Renal cortex interstitium (tissue), 11 donors: ENCODE data around the gene PTPN14. TPM values are rescaled to one million over a fixed set of nuclear protein-coding genes. Genes with fewer than 3 reads are reported as not detected.

ENCODE experiments used
- DNase-seq, 11 donors: peaks; one replicate each; pipeline ENCODE4 v3.0.0-alpha.2; 2013; ENCODE audit warnings: low read depth in 9 of 11, low spot score in 4 of 11; ENCODE audit errors: extremely low read depth in 1 of 11
- polyA plus RNA-seq, 3 donors: library from polyadenylated mRNA; unstranded; fragments of 120-200 nt; gene quantifications; one replicate each; pipeline ENCODE4 v1.2.1, GENCODE V29; 2013; ENCODE audit not compliant: insufficient read length in 3 of 3

The PTPN14 gene
- polyA plus RNA-seq, 3 donors: 39.7 to 45.4 (median 43.5) TPM

DNA sequence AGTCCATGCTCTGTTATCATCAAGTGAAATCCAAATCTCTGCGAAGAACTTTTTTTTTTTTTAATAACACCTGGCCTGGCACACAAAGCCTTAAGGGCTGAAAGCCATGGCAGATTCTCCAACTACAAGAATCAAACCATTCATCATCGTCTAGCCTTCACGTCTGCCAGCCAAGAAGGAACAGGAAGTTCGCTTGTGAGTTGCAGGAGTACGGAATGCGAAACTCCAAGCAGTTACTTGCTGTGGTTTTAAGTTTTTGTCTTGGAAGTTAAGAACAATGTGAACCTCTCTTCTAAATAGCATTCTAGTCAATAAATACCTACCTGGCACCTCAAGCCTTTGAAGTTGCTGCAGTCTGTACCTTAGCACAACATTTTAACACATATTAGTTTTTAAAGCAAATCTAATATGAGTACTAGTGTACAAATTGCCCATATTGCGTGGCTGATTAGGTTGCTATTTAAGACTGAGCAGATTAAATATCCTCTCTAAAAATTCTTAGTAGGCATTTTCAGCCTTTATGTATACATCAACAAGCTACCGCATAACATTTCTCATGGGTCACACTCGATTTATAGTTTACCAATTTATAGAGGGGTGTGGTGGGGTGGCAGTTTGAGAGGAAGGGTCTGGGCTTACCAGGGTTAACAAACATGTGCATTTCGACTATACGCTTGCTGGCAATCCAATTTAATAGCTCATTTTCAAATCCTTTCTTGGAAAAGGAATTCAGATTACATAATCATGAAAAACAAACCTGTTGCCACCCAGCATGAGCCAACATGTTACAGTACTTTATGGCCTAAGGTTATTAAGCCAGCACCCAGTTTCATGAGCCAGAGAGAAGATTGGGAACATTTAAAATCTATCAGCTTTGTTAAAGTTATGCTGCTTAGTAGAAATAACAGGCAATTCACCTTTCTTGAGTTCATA is 22.2 kb upstream of the PTPN14 start:
- DNase-seq: no peak

DNA sequence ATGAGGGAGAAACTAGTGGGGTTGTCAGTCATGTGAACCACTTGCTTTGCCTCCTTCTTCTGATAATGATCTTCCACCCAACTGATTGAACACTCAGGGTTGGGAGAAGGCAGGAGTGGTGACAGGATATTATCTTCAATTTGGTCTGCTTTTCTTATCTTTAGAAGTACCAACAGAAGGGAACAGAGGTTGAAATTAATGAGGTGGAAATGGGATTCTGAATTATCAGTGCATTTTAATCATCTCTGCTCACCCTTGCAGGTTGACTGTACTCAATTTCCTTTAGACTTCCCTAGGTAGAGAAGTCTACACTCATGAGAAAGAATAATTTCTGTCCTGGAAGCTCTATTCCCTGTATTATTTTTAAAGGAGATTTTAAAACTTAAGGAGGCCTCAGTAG is 19.9 kb upstream of the PTPN14 start:
- DNase-seq: no peak

DNA sequence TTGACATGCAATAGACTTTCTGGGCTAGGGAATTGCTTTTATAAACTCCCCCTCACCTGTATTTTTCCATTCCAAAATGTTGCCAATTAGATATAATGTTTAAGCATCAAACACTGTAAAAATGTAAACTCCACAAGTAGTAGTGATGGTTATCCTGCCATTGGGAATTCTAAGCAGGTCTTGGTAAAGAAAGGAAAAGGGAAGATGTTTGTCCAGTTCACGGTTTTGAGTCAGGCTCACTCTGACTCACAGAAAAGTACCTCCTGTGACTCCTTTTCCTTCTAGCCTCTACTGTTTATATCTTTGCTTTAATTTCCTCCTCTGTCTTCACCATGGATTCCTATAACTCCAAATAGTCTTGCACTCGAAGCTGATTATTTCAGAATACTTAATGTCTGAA is 19.0 kb upstream of the PTPN14 start:
- no peak for DNase-seq

DNA sequence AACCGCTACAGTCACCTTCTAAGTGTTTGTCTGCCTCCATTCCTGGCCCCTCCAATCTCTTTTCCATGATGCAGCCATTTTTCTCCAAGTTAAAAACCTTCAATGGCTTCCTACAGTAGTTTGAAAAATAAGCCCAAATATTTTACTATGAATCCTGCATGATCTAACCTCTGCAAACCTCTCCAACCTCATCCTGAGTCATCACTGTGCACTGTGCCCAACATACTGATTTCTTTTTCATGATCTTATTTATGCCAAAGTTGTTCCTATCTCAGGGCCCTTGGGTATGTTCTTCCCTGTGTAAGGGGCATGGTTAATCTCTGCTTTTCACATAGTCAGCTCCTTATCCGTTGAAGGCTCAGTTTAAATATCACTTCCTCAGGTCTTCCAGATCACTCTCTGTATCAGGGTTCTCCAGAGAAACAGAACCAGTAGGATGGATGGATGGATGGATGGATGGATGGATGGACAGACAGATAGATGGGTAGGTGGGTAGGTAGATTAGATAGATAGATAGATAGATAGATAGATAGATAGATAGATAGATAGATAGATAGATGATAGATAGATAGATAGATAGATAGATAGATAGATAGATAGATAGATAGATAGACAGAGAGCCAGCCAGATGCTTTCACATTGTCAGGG is 18.1 kb upstream of the PTPN14 start:
- no peak for DNase-seq

DNA sequence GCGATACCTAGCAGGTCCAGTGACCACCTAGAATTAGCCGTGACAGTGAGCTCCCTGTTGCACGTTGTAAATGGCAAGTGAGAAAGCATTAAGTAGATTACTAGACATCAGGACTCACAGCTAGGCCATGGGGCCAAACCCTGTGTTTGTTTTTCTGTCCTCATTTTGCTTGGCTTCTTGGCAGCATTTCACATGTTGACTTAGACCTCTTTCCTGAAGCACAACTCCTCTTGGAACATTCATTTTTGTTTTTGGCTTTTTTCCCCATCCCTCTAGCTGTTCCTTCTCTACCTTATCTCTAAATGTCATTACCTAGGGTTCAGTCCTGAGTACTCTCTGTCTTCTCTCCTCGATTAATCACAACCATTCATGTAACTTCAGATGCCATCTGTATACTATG is 16.9 kb upstream of the PTPN14 start:
- DNase-seq: no peak

DNA sequence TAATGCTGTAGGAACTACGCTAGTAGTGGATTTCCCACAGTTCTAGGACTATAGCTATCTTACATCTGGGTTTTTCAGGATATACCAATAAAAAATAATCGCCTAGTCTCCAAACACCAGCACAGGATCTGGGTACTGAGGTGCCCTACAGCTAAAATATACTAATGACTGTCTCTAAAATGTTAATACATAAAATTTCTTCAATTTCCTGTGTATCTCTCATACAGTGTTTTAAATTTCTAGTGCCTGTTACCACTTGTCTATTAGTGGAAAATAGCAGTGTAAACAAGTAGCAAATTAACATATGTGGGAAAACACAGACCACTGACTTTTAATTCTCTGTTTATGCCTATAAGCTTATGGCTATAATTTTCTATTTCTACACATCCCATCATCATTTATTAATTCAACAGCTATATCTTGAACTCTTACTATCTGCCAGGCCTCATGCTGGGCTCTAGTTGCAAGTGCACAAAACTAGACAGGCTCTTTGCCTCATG is 16.1 kb upstream of the PTPN14 start:
- no peak for DNase-seq

DNA sequence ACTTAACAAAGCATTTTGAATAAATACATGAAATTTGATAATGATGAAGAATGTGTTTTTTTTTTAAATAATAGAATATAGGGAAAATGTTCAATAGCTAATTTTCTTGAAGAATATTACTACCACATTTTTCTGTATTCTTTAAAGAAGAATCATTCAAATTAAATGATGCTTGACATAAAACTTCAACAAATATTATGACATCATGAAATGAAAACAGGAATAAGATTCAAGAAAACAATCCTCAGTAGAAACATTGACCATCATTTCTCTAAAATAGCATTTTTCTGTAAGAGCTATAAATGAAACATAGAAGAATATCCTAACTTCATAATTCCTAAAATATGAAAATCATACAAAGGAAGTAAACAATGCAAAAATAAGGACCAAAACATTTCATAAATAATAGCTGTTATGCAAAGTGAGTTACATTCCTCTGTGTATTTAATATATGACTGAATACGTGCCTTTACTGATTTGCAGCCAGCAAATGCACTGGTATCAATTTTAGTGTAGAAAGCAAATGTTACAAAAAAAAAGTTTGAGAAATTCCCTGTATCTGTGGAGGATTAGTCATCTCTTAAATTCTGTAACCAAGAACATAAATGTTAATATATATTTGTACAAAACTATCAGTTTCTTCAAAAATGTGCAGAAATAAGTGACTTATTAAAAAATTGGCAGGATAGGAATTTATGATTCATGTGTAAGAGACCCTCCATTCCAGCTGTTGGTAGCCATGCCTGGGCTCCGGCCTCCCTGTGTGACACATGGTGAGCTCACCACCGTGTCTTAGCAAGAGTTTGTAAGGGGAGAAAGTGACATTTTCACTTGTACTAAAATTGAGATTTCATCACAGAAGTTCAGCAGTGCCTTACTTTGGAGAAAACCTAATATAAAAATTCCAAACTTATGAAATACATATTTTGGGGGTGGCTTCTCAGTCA is 15.0 kb upstream of the PTPN14 start:
- no peak for DNase-seq

DNA sequence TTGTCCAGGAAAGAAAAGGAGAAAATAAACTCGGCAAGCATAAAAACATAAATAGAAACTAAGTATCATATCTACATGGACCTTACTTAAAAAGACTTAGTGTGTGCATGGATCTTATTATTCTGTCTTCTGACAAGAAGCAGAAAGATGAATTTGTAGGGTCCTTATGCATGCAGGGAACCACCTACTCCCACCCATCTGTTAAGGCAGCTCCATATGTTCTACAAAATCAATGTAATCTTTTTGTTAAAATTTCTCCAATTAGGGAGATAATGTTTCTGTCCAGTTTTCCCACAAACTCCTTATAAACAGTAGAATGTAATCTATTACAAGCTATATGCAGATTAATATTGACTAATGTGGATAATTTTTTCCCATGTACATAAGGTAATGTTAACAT is 13.9 kb upstream of the PTPN14 start:
- DNase-seq: no peak

DNA sequence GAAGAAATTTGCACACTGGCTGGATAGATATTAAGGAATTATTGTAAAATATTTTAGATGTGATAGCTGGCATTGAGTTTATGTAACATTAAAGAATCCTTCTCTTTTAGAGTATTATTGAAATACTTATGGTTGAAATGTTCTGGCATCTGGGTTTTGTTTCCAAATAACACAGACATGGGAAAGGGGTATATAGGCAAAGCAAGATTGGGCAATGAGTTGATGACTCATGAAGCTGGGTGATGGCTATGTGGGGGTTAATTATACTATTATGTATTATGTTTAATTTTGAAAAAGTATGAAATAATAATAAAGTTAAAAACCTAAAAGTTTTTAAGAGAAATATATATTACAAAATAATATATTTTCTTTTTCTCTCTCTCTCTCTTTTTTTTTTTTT is 12.5 kb upstream of the PTPN14 start:
- DNase-seq: no peak

DNA sequence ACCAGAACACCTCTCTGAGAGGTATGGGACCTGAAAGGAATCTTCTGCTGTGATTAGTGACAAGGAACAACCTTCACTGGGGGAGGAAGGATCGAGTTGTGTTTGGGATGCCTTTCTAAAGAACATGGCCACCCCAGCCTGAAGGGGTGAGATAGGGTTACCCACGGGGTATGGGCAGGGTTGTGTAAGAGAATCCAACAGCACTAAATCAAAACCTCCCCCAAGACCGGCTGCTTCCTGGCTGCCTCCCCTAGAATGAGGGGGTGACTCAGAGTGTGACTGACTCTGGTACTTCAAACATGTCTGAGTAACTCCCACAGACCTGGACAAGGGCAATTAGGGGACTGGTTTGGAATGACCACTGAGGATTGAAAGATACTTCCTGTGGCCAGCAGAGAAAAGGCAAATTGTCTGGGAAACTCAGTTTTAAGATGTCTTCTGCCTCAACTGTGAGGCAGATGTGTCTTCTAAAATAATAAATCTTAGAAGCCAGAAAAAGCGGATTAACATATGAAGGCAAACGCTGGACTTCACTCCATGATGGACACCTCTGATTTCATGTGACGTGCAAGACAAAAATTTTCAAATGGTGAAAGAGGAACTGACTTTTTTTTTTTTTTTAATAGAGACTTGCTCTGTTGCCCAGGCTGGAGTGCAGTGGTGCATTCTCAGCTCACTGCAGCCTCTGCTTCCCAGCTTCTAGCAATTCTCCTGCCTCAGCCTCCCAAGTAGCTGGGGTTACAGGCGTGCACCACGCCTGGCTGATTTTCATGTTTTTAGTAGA is 6.7 kb upstream of the PTPN14 start:
- DNase-seq: peak in 7 of 11 donors; percentile 55 to 87 (median 78)

DNA sequence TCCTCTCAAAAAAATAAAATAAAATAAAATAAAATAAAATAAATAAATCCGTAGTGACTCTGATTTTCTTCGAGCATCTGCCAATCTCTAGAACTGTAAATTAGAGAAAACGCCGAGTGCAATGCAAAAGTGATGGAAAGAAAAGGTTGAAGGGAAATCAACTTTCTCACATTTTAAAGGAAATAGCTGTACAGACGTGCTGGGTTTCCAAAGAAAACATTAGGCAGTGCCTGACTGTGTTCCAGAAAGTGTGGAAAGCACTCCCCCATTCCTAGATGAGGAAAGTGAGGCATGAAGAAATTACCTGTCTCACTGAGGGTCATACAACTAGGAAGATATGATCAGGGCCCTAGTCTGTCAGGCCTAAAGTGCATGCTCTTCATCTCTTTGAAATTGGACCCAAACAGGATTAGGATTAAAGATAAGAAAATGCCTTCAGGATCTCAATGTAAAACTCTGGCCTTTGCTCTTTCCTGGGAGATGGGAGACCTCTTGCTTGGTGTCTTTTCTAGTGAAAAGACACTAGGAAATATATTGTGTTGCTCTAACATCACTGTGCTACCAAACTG is 1.8 kb upstream of the PTPN14 start:
- DNase-seq: no peak

DNA sequence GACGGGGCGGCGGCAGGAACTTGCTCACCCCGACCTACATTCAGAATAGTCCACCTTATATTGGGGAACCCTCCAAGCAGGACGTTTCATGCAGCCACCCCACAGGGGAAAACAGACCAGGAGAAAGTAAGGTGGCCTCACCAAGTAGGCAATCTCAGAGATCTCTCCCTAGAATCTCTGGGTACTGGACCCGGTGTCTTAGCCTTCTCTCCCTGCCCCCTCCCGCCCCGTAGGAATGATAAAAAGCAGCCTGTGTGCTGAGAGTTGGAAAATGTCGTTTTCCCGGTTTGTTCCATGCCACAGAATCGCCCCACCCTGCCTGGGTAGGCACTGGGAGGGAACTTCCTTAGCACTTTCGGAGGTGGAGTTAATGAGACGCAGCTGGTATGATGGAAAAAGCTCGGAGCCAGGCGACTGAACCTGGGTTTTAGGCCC is 789 bp upstream of the PTPN14 start:
- peak in 9 of 11 donors; percentile 68 to 88 (median 74) for DNase-seq

DNA sequence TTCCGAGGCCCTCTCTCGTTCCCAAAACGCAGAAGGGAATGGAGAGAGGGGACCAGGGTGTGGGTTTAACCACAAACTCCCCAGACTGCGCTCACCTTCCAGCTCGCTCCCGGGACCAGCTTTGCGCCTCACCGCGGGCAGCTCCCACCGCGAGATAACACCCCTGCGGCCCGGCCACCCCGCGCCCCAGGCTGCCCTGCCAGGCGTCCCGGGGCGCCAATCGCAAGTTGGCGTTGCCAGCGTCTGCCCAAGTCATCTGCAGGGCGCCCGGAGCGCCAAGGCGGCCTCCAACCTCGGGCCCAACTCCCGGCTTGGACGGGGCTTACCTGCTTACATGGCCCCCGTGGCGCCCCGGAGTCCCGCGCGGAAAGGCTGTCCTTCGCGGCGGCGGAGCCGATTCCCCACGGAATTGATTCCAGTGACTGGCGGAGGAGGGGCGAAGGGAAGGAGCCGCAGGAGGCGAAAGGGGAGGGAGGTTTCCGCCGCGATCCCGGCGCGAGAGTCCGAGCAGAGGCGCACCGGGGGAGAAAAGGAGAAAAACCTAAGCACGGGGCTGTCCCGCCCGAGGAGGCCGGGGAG is 456 bp downstream of the PTPN14 start:
- no peak for DNase-seq

DNA sequence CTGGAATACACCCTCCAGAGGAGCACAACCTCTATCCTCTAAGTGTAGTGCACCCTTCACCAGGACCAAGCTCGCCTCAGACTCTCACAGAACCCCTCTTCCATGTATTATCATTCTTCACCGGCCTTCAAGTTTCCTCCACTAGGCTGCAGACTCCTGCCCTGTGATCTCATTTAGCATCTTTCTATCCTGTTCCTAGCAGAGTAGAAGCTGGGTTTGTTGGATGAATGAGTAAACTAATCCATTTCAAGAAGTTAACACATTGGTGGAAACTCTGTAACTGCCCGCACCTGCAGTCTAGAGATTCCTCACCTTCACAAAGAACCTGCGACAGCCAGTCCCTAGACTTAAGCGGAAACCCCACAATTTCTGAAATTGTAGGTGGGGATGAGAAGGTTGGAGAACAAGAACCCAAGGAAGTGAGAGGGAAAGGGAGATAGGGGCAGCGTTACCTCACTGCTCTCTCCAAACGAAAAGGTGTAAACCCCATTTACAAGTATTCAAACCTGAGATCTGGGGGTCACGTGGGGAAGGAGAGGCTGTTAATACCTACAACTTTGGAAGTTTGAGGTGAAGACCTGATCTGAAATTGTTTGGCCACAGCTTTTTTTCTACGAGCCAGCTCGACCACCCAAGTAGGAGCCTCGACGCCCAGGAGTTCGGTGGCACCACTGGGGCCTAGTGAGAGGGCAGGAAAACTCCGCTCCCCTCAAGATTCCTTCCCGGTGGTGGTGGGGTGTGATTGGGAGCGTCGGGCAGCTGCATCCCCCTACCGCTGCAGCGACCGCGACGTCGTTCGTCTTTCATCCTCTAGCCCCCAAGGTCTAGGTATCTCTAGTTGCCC is 1.2 kb downstream of the PTPN14 start:
- DNase-seq: no peak

DNA sequence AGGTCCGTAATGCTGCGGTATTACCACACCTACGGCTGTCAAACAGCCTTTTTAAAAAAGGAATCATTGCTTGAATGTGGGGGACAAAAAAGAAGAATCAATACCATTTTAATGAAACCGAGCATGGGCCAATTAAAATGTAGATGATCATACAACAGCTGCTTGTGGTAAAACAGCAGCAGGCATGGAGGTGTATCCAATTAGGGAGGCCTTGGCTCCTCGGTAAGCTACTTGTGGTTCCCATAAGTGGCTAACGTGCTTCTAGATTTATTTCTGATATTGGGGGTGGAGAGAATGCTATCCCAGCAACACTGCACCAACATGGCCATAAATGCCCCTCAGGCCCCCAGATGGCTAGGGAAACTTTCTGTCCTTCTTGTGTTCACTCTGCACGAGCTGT is 1.8 kb downstream of the PTPN14 start:
- DNase-seq: no peak

DNA sequence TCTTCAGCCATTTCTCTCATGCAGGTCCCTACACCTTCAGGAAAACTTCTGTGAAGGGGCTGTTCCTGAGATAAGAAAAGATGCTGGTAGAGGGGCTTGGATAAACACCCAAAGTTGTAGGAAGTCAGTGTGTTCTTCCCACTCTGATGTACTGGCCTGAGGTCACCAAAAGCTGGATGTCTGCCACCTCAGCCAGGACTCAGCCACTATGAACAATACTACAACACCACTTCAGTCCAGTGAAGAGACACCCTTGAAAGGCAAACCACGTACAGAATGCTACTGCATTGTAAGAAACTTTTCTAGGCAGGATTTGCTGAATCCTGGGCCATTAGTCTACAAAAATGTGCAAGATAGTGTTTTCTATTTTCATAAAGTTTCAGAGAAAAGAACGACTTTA is 2.4 kb downstream of the PTPN14 start:
- DNase-seq: no peak

DNA sequence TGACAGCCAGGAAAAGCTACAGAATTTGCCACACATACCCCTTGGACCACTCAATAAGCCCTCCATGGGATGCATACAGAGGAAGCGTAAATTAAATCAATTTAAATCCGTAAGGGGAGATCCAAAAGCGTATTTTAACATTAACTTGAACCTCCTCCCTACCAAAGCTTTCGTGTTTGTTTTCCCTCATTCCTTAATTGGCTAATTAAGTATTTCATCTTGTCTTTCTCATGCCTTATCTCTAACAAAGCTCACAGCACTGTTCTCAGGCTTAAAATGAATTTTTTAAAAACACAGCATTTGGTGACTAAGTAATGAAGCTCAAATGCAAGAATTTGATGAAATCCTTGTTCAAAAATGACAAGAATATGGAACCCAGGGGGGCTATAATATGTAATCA is 3.1 kb downstream of the PTPN14 start:
- DNase-seq: no peak
